ENCODE results near the gene MYL6B.
"Not testable (repeated sequence)": the region's sequence is repeated elsewhere in the genome, so short reads cannot be mapped to it uniquely, and the experiment has no call there.

Gene MYL6B

DNA sequence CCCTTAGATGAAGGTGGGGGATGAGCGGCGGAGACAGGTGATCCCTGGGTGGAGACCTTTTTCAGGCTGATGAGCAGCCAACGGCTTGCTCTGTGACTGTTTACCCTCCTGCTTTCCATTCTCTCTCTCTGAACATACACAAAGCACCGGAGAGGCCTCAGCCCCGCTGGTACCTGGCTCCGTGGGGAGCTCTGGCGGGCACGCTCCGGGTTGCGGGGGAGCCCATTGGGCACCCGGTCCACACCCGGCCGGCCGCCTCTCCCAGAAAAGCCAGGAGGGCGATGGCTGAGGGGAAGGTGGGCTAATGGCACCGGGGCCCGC lies 36.4 kb downstream of the MYL6B start:
- H3K27me3 ChIP-seq (ENCODE audit: insufficient read depth, low read length), result no peaks in the 10 kb centered on the region
- peak overlapping the region; percentile 62 for H3K4me3 ChIP-seq (ENCODE audit: low read length)
- H2AFZ ChIP-seq (ENCODE audit: low read depth, low read length), result peak overlapping the region; percentile 0
- H3K9me3 ChIP-seq (ENCODE audit: low read length), result no peaks in the 10 kb centered on the region
- peaks cover 17% of the 10 kb centered on the region for H3K4me1 ChIP-seq (ENCODE audit: insufficient read depth, low read length)
- H3K36me3 ChIP-seq (ENCODE audit: insufficient read depth, low read length), result peaks cover 28% of the 10 kb centered on the region

DNA sequence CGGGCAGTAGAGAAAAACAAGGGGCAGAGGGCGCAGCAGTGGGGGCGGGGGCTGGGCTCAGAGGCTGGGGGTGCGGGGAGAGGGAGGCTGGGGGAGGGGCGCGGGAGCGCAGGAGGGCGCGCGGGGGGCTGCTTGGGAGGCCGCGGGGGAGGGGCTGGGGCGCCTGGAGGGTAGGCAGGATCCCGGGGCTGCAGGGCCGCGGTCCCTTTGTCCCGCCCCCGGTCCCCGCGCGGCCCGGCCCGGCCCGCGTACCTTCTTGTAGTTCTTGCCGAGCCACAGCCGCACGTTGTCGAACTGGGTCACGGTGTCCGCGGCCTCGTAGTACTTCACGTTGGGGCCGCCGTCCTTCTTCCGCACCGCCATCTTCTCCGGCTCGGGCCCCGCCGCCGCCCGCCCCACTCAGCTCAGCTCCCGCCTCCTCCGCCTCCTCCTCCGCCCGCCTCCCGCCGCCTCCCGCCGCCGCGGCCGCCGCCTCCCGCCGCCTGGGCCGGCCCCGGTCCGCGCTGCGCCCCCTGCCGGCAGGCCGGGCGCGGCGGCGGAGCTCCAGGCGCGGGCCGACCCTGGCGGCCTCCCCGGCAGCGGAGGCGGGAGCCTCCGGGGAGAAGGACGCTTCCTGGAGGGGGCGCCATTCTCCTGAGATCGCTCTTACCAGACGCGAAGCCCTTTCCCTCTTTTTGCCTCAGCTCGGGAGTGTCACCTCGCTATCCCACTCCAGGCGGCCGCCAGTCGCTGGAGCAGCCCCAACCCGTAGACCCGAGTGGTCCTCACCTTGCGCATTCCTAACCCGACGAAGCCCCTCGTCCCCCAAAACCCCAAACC lies 36.9 kb downstream of the MYL6B start, which contains the start of gene SMARCC2:
Gene SMARCC2, minus strand, starts transcription at position 385 of the 819 bp plus-strand sequence. Its CDS starts 22 bp downstream, at position 363.
- peaks cover 17% of the 10 kb centered on the region for H3K4me1 ChIP-seq (ENCODE audit: insufficient read depth, low read length)
- H3K36me3 ChIP-seq (ENCODE audit: insufficient read depth, low read length), result peaks cover 22% of the 10 kb centered on the region
- H3K9me3 ChIP-seq (ENCODE audit: low read length), result no peaks in the 10 kb centered on the region
- H3K4me3 ChIP-seq (ENCODE audit: low read length), result peak within 1 kb of the TSS; percentile 91
- peak within 1 kb of the TSS; percentile 100 for H2AFZ ChIP-seq (ENCODE audit: low read depth, low read length)
- H3K27me3 ChIP-seq (ENCODE audit: insufficient read depth, low read length), result no peaks in the 10 kb centered on the region

DNA sequence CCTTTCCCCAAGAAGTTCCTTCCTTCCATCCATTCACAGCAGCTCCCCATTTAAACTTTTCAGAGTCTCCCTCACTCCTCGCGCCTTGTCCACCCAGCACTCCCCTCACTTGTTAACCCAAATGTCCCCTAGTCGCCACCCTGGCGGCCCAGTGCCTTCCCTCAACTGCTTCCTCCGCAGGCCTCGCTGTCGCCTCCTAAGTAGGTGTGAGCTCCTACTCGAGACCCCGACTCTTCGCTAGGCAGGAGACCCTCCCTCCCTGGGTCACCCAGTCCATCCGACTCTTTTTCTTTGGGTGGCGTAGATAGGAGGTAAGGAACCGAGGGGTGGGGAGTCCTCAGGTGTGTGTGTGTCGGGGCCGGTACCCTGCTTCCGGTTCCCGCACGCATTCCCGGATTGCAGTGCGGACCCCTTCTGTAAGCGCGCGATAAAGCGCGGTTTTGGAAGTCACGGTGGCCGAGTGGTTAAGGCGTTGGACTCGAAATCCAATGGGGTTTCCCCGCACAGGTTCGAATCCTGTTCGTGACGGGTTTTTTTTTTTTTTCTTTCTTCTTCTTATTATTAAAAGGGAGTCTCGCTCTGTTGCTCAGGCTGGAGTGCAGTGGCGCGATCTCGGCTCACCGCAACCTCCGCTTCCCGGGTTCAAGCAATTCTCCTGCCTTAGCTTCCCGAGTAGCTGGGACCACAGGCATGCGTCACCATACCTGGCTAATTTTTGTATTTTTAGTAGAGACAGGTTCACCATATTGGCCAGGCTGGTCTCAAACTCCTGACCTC lies 37.7 kb downstream of the MYL6B start:
- Histone ChIP-seq H3K36me3 (ENCODE audit: insufficient read depth, low read length) (peaks cover 14% of the 10 kb centered on the region), H3K27me3 (ENCODE audit: insufficient read depth, low read length) (no peaks in the 10 kb centered on the region), H3K9me3 (ENCODE audit: low read length) (no peaks in the 10 kb centered on the region), H3K4me3 (ENCODE audit: low read length) (peak overlapping the region; percentile 91), H3K4me1 (ENCODE audit: insufficient read depth, low read length) (peaks cover 17% of the 10 kb centered on the region), H2AFZ (ENCODE audit: low read depth, low read length) (peak overlapping the region; percentile 100)

DNA sequence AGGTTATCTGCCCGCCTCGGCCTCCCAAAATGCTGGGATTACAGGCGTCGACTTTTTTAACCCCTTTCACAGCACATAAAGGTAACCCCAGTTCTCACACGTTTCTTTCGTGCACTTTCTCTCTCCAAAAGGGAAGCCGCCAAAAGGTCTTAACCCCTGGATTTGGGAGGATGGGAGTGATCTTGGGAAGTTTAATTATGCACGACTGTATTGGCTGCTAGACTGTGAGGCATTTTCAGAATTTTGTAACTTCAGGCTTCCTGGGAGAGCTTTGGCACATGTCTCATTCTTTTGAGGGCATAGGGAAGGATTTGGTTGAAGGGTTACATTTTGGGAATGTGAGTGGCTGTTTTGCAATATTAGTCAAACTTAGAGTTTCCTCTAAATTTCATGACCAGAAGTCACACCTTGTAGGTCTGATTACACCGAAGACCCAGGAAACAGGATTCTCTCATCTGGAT lies 38.3 kb downstream of the MYL6B start:
- Histone ChIP-seq H3K36me3 (ENCODE audit: insufficient read depth, low read length) (peaks cover 10% of the 10 kb centered on the region), H3K27me3 (ENCODE audit: insufficient read depth, low read length) (no peaks in the 10 kb centered on the region), H3K4me3 (ENCODE audit: low read length) (peak overlapping the region; percentile 91), H3K9me3 (ENCODE audit: low read length) (no peaks in the 10 kb centered on the region), H2AFZ (ENCODE audit: low read depth, low read length) (no peak overlapping the region), H3K4me1 (ENCODE audit: insufficient read depth, low read length) (peaks cover 17% of the 10 kb centered on the region)

DNA sequence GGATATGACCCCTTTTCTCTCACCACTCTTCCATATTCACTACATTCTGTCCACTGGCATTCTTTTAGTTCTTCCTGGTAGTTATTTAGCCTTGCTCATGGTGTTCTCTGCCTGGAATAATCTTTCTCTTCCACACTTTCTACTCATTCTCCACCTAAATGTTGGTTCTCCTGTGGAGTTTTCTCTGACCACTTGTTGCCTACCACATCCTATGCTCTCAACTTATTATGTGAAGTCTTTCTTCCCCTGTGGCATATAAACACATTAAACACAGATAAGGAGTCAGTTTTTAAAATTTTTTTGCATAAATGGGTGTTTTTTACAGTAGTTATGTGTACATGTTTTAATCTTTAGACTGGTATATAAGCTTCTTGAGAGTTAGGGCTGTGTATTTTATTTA lies 40.2 kb downstream of the MYL6B start:
- H3K27me3 ChIP-seq (ENCODE audit: insufficient read depth, low read length), result no peaks in the 10 kb centered on the region
- H2AFZ ChIP-seq (ENCODE audit: low read depth, low read length), result peak overlapping the region; percentile 96
- H3K36me3 ChIP-seq (ENCODE audit: insufficient read depth, low read length), result no peaks in the 10 kb centered on the region
- no peaks in the 10 kb centered on the region for H3K9me3 ChIP-seq (ENCODE audit: low read length)
- no peak overlapping the region for H3K4me3 ChIP-seq (ENCODE audit: low read length)
- peaks cover 11% of the 10 kb centered on the region for H3K4me1 ChIP-seq (ENCODE audit: insufficient read depth, low read length)

DNA sequence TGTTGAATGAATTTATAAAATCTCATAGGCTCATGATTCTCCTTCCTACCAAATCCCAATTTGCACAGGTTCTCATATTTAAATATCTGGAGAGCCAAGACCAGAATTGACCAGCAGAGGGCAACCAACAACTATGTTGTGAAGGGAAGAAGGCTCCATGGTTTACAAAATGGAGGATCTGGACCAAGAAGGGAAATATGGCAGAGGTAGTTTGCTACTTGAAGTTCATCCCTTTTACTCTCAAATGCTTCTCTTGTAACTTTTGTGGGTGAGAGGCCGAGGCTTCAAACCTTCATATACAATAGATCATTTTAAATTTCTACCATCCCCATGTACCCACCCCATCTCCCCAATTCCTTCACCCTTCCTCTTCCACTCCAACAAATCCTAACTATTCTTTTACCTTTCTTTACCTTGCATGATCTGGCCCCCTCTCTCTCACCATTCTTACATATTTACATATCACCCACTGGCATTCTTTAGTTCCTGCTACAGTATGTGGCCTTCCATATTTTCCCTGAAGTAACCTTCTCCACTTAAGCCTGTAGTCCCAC lies 40.7 kb downstream of the MYL6B start:
- Histone ChIP-seq H2AFZ (ENCODE audit: low read depth, low read length) (peak overlapping the region; percentile 96), H3K4me3 (ENCODE audit: low read length) (peak overlapping the region; percentile 8), H3K4me1 (ENCODE audit: insufficient read depth, low read length) (peaks cover 5% of the 10 kb centered on the region), H3K9me3 (ENCODE audit: low read length) (no peaks in the 10 kb centered on the region), H3K36me3 (ENCODE audit: insufficient read depth, low read length) (no peaks in the 10 kb centered on the region), H3K27me3 (ENCODE audit: insufficient read depth, low read length) (no peaks in the 10 kb centered on the region)

DNA sequence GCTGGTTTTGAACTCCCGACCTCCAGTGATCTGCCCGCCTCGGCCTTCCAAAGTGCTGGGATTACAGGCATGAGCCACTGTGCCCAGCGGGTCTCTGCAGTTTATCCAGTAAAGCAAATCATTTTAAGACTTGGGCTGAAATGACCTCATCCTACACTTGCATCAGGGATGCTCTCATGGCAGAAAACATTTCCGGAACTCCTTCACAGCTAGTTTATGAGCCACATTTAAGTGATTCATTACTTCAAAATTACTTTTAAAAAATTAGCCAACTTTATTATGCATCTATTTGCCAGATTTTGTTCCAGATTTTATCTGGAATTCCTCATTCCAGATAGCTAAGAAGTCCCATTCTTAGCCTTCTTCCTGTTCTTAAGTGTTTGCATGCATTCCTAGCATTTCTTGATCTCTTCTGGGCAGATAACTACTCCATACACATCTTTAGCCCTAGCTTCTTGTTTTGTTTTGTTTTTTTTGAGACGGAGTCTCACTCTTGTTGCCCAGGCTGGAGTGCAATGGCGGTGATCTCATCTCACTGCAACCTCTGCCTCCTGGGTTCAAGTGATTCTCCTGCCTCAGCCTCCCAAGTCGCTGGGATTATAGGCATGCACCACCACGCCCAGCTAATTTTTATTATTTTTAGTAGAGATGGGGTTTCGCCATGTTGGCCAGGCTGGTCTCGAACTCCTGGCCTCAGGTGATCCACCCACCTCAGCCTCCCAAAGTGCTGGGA lies 44.6 kb downstream of the MYL6B start:
- not testable (repeated sequence) for H3K9me3 ChIP-seq (ENCODE audit: low read length); H3K27me3 ChIP-seq (ENCODE audit: insufficient read depth, low read length); H3K36me3 ChIP-seq (ENCODE audit: insufficient read depth, low read length); H2AFZ ChIP-seq (ENCODE audit: low read depth, low read length); H3K4me3 ChIP-seq (ENCODE audit: low read length); H3K4me1 ChIP-seq (ENCODE audit: insufficient read depth, low read length)

DNA sequence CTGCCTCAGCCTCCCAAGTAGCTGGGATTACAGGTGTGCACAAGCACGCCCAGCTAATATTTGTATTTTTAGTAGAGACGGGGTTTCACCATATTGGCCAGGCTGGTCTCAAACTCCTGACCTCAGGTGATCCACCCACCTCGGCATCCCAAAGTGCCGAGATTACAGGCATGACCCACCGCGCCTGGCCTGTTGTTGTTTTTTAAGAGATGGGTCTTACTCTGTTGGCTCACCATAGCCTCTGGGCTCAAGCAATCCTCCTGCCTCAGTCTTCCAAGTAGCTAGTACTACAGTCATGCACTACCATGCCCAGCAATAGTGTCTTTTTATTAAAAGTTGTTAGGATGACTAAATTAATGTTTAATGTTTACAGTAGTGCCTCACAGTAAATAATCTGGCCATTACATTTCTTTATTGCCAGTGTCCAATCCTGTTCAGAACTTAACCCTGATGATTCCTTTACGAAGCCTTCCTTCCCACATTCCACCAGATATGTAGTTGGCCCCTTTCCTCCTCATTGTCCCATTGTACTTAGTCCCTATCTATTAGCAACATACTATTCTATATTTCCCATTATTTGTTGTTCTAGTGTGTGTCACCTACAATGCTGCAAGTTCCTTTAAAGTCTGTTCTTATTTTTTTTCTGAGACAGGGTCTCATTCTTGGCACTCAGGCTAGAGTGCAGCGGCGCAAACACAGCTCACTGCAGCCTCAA lies 45.7 kb downstream of the MYL6B start:
- H3K9me3 ChIP-seq (ENCODE audit: low read length), result no peaks in the 10 kb centered on the region
- H2AFZ ChIP-seq (ENCODE audit: low read depth, low read length), result no peak overlapping the region
- H3K4me1 ChIP-seq (ENCODE audit: insufficient read depth, low read length), result no peaks in the 10 kb centered on the region
- H3K4me3 ChIP-seq (ENCODE audit: low read length), result no peak overlapping the region
- H3K27me3 ChIP-seq (ENCODE audit: insufficient read depth, low read length), result no peaks in the 10 kb centered on the region
- no peaks in the 10 kb centered on the region for H3K36me3 ChIP-seq (ENCODE audit: insufficient read depth, low read length)

DNA sequence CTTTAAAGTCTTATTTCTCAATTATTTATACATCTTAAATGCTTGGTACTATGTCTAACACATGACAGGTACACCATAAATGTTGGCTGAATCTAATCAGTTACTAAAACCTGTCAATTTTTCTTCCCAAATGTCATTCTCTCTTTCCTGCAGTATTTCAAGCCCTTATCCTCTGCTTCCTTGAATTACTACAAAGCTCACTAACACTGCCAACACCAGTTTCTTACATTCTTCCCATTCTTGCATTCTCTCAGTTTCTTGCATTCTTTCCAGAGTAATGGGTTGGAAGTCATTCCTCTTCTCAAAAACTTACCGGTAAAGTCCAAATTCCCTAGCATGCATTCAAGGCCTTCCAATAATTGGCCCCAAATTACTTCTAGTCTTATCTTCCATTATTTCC lies 46.4 kb downstream of the MYL6B start:
- no peak overlapping the region for H2AFZ ChIP-seq (ENCODE audit: low read depth, low read length)
- no peaks in the 10 kb centered on the region for H3K27me3 ChIP-seq (ENCODE audit: insufficient read depth, low read length)
- H3K4me3 ChIP-seq (ENCODE audit: low read length), result no peak overlapping the region
- H3K9me3 ChIP-seq (ENCODE audit: low read length), result no peaks in the 10 kb centered on the region
- H3K4me1 ChIP-seq (ENCODE audit: insufficient read depth, low read length), result no peaks in the 10 kb centered on the region
- H3K36me3 ChIP-seq (ENCODE audit: insufficient read depth, low read length), result no peaks in the 10 kb centered on the region

DNA sequence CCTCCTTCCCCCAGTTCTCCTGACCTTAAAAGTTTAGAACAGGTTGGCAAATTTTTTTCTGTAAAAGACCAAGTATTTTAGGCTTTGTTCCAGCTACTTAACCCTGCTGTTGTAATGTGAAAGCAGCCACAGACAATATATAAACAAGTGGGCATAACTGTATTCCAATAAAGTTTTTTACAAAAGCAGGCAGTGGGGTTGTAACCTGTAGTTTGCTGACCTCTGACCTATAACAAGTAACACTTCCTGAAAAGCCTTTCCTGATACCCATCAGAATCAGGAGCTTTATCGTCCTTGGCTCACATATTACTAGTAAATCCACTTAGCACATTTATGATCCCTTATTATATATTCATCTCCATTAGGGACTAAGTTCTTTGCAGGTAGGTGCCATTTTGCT lies 50.0 kb downstream of the MYL6B start:
- Histone ChIP-seq H3K9me3 (ENCODE audit: low read length) (no peaks in the 10 kb centered on the region), H3K4me1 (ENCODE audit: insufficient read depth, low read length) (no peaks in the 10 kb centered on the region), H3K36me3 (ENCODE audit: insufficient read depth, low read length) (peaks cover 25% of the 10 kb centered on the region), H3K4me3 (ENCODE audit: low read length) (no peak overlapping the region), H3K27me3 (ENCODE audit: insufficient read depth, low read length) (no peaks in the 10 kb centered on the region), H2AFZ (ENCODE audit: low read depth, low read length) (no peak overlapping the region)

DNA sequence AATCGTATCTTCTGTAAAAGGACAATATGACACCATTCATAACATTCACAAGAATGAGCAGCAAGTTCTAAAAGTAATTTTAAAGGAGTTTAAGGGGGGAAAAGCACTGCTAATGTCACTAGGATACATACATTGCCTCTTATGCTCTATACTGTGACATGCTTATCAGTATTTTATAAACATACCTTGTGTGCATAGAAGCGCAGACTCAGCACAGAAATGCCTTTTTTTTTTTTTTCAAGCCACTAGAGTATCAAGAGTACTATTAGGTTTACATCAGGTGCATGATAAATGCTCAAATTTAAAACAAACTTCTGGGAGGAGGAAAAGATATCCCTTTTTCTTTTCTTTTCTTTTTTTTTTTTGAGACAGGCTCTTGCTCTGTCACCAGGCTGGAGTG lies 50.5 kb downstream of the MYL6B start:
- Histone ChIP-seq H3K4me1 (ENCODE audit: insufficient read depth, low read length) (no peaks in the 10 kb centered on the region), H3K27me3 (ENCODE audit: insufficient read depth, low read length) (no peaks in the 10 kb centered on the region), H3K36me3 (ENCODE audit: insufficient read depth, low read length) (peaks cover 30% of the 10 kb centered on the region), H3K4me3 (ENCODE audit: low read length) (no peak overlapping the region), H2AFZ (ENCODE audit: low read depth, low read length) (no peak overlapping the region), H3K9me3 (ENCODE audit: low read length) (no peaks in the 10 kb centered on the region)

DNA sequence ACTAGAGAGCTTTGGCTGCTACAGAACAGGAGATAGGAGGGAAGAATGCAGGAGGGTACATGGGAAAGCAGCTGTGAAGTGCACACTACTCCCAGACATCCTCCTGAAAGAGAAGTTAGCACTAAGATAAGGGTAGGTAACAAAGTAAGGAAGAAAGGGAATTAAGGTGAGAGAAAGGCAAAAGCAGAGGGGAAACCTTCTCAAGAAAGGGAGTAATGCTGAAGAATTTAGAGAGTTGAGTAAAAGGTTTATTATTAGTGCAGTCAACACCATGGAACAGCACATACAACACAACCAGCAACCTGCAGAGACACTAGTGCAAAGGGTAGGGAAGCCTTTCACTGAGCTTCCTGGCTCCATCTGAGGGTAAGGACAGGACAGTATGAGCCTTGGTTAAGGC lies 51.9 kb downstream of the MYL6B start:
- H3K36me3 ChIP-seq (ENCODE audit: insufficient read depth, low read length), result peaks cover 37% of the 10 kb centered on the region
- no peaks in the 10 kb centered on the region for H3K9me3 ChIP-seq (ENCODE audit: low read length)
- H2AFZ ChIP-seq (ENCODE audit: low read depth, low read length), result no peak overlapping the region
- no peaks in the 10 kb centered on the region for H3K27me3 ChIP-seq (ENCODE audit: insufficient read depth, low read length)
- no peak overlapping the region for H3K4me3 ChIP-seq (ENCODE audit: low read length)
- no peaks in the 10 kb centered on the region for H3K4me1 ChIP-seq (ENCODE audit: insufficient read depth, low read length)
